ENCODE measurements around the gene ADAMTS19. TPM values are rescaled to one million over a fixed set of nuclear protein-coding genes. Genes with fewer than 3 reads are reported as not detected.

Gene ADAMTS19
- total and polyA plus RNA-seq, 9 of the 15 experiments (the other 6 are each of a cell fraction or from before 2014, with no cell fraction given) = not detected

DNA sequence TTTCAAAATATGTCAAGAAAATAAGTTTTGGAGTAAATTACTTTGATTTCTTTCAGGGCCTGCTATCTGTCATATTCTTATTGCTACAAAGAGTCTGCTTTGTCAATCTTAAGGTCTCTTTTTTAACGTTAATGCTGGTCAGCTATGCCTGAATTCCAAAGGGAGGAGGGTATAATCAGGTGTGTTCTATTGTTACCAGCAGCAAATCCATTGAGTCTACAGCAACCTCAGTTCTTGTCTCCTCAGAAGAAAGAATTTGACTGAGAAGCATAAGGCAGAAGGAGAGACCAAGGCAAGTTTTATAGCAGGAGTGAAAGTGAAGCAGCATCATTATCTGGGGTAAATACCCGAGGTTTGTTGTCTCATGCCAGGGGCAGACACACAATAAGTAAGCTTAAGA lies 264.1 kb downstream of the ADAMTS19 start:
- CTCF ChIA-PET (ENCODE audit: low intra/inter-chr PET ratio) = no interaction called here
- H3K9ac ChIP-seq (ENCODE audit: insufficient read depth in 1 of 2, low read depth in 2 of 2, low read length in 2 of 2) = no peak overlapping the region
- no peaks in the 10 kb centered on the region for H3K79me2 ChIP-seq (ENCODE audit: control insufficient read depth, insufficient read depth, low read length)
- no peak for ATAC-seq
- POLR2A ChIA-PET = no interaction called here
- H3K36me3 ChIP-seq (ENCODE audit: control insufficient read depth, insufficient read depth, low read length) = no peaks in the 10 kb centered on the region
- no peaks in the 10 kb centered on the region for H3K4me1 ChIP-seq (replicated peaks in 1 of 2; ENCODE audit: control insufficient read depth in 2 of 2, insufficient read depth in 2 of 2, low read length in 2 of 2)
- no TSS peak for BruUV-seq (replicated peaks)
- in situ Hi-C loops (cut with MboI) (no loop called here), intact Hi-C loops (cut with micrococcal nuclease) (no loop called here)
- no peak overlapping the region for H3K27ac ChIP-seq (ENCODE audit: extremely low read depth, low read depth, low read length)
- H2AFZ ChIP-seq (ENCODE audit: low read depth, low read length) = no peak overlapping the region
- H3K9me1 ChIP-seq (ENCODE audit: control insufficient read depth, insufficient read depth, low read length) = no peaks in the 10 kb centered on the region
- no peaks in the 10 kb centered on the region for H3K27me3 ChIP-seq (ENCODE audit: control insufficient read depth in 2 of 2, insufficient read depth in 2 of 2, low read length in 2 of 2)
- DNase-seq (ENCODE audit: extremely low read depth in 1 of 4, low spot score in 3 of 4) = no peak
- WGBS (ENCODE audit: insufficient coverage, low coverage, missing lambda C conversion rate) = 0% methylated on average over 2 of the region's 2 CpGs
- no peak overlapping the region for H3K4me2 ChIP-seq (ENCODE audit: insufficient read depth, low read length)
- H3K9me3 ChIP-seq (replicated peaks; ENCODE audit: control insufficient read depth, insufficient read depth, low read depth, low read length) = no peaks in the 10 kb centered on the region
- H4K20me1 ChIP-seq (replicated peaks; ENCODE audit: control insufficient read depth, insufficient read depth, low read length) = no peaks in the 10 kb centered on the region
- FAIRE-seq = no peak
- H3K4me3 ChIP-seq = no peak overlapping the region
- TF ChIP-seq C11orf30 (IDR thresholded peaks at IDR 0.05; ENCODE audit: low read depth) (no peak), PHF8 (IDR thresholded peaks at IDR 0.05; ENCODE audit: borderline replicate concordance, low read length) (no peak), NFE2 (IDR thresholded peaks at IDR 0.05; ENCODE audit: low read depth) (no peak), ZNF253 (CRISPR knock-in tag; conservative IDR thresholded peaks at IDR 0.05) (no peak), ZNF124 (CRISPR knock-in tag; IDR thresholded peaks at IDR 0.05) (no peak), WHSC1 (IDR thresholded peaks at IDR 0.05; ENCODE audit: low read length) (no peak), ZNF384 (IDR thresholded peaks at IDR 0.05; ENCODE audit: low read depth, low read length) (no peak)
- TF ChIP-seq, protein P1, sequence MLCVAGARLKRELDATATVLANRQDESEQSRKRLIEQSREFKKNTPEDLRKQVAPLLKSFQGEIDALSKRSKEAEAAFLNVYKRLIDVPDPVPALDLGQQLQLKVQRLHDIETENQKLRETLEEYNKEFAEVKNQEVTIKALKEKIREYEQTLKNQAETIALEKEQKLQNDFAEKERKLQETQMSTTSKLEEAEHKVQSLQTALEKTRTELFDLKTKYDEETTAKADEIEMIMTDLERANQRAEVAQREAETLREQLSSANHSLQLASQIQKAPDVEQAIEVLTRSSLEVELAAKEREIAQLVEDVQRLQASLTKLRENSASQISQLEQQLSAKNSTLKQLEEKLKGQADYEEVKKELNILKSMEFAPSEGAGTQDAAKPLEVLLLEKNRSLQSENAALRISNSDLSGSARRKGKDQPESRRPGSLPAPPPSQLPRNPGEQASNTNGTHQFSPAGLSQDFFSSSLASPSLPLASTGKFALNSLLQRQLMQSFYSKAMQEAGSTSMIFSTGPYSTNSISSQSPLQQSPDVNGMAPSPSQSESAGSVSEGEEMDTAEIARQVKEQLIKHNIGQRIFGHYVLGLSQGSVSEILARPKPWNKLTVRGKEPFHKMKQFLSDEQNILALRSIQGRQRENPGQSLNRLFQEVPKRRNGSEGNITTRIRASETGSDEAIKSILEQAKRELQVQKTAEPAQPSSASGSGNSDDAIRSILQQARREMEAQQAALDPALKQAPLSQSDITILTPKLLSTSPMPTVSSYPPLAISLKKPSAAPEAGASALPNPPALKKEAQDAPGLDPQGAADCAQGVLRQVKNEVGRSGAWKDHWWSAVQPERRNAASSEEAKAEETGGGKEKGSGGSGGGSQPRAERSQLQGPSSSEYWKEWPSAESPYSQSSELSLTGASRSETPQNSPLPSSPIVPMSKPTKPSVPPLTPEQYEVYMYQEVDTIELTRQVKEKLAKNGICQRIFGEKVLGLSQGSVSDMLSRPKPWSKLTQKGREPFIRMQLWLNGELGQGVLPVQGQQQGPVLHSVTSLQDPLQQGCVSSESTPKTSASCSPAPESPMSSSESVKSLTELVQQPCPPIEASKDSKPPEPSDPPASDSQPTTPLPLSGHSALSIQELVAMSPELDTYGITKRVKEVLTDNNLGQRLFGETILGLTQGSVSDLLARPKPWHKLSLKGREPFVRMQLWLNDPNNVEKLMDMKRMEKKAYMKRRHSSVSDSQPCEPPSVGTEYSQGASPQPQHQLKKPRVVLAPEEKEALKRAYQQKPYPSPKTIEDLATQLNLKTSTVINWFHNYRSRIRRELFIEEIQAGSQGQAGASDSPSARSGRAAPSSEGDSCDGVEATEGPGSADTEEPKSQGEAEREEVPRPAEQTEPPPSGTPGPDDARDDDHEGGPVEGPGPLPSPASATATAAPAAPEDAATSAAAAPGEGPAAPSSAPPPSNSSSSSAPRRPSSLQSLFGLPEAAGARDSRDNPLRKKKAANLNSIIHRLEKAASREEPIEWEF (CRISPR knock-in tag; IDR thresholded peaks at IDR 0.05) = no peak
- TF ChIP-seq, protein P2, sequence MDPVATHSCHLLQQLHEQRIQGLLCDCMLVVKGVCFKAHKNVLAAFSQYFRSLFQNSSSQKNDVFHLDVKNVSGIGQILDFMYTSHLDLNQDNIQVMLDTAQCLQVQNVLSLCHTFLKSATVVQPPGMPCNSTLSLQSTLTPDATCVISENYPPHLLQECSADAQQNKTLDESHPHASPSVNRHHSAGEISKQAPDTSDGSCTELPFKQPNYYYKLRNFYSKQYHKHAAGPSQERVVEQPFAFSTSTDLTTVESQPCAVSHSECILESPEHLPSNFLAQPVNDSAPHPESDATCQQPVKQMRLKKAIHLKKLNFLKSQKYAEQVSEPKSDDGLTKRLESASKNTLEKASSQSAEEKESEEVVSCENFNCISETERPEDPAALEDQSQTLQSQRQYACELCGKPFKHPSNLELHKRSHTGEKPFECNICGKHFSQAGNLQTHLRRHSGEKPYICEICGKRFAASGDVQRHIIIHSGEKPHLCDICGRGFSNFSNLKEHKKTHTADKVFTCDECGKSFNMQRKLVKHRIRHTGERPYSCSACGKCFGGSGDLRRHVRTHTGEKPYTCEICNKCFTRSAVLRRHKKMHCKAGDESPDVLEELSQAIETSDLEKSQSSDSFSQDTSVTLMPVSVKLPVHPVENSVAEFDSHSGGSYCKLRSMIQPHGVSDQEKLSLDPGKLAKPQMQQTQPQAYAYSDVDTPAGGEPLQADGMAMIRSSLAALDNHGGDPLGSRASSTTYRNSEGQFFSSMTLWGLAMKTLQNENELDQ (CRISPR knock-in tag; IDR thresholded peaks at IDR 0.05; ENCODE audit: borderline replicate concordance) = no peak

All from K562 (cell line).